Activated gamma-delta T cell treated with anti-CD3 and anti-CD28 coated beads, Interleukin-2, amount 50 U/mL, for 16 hours (primary cell): Measurements from ENCODE around the gene COL16A1.
A peak's percentile ranks its signal among the peaks of the same experiment; 100 is the strongest.

Source experiments
- DNase-seq: peaks from one replicate; pipeline ENCODE4 v3.0.0-alpha.2; 2020; ENCODE audit warnings: low read depth

The COL16A1 gene

GRCh38 chr1:31687601-31688000 lies 16.2 kb downstream of the COL16A1 start:
- no peak for DNase-seq

DNA sequence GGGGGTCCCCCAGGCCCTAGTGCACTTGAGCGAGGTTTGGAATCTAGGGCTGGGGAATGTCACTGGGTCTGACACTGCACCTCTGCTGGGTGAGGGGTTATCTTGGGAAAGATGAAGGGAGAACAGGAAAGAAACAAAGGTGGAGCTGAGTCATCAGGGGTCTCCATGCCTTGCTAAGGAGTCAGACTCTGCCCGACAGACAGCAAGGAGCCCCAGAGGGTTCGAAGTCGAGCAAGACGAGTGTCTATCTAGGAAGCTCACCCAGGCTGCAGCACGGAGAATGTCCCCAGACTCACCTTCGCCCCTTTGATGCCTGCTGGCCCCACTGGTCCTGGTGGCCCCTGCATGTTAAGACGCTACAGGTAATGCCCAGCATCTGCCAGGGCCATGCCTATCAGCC lies 18.0 kb downstream of the COL16A1 start:
- DNase-seq: no peak

DNA sequence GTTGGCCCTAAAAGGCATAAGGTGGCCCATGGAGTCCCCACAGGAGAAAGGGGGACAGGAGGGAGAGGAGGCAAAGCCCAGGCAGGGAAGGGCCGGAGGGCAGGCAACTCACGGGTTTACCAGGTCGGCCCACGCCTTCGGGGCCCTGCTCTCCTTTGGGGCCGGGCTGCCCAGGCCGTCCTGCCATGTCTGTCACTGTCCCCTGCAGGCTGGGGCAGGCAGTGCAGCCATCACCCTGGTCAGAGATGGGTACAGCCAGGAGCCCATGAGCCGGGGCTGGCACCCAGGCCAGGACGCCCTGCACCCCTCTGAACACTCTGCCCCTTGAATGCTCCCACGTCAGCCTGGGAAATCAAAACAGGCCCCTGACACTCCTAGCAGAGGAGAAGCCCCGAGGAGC lies 19.8 kb downstream of the COL16A1 start:
- no peak for DNase-seq

DNA sequence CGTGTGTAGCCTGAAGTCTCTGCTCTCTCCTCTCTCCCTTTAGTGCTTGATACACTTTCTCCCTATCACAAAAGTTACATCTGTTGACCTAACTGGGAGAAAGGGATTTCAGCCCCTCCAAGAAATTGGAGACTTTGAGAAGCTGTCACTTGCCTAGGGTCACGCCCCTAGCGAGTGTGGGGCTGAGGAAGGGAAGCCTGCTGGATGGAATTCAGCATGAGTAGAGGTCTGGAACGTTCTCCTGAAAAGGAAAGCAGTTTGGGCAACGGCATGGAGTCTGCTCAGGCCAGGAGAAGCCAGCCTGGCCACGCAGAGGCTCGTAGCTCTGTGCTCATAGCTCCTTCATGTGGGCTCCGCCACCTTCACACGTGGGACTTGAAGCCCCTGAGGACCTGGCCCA lies 22.4 kb downstream of the COL16A1 start:
- no peak for DNase-seq

GRCh38 chr1:31679676-31680230 lies 24.1 kb downstream of the COL16A1 start:
- DNase-seq: no peak

DNA sequence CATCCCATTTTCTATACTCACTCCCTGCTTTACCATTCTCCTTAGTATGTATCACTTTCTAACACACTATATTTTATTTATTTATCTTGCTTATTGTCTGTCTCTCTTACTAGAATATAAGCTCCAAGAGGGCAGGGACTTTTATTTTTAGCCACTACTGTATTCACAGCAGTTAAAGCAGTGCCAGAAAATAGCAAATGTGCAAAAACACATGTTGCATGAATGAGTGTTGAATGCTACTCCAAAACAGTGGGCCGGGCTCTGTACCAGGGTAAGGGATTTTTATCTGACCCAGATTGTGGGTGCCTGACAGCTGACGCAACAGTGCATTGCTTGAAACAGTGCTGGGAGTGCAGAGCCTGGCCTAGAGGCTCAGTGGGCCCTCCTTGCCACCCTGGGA lies 24.7 kb downstream of the COL16A1 start:
- no peak for DNase-seq

DNA sequence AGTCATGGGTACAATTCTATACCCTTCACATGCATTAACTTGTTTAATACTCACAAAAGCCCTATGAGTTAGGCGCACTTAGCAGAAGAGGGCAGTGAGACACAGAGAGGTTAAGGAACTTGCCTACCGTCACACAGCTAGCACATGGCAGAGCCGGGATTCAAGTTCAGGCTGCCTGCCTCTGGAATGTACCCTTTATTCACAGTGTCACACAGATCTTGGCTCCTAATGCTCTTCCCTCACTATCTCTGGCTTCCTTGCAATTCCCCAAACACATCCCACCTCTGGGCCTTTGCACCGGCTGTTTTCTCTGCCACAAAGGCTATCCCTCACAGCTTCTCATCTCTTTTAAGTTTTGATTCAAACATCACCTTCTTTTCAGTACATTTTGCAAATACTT lies 25.1 kb downstream of the COL16A1 start:
- no peak for DNase-seq

DNA sequence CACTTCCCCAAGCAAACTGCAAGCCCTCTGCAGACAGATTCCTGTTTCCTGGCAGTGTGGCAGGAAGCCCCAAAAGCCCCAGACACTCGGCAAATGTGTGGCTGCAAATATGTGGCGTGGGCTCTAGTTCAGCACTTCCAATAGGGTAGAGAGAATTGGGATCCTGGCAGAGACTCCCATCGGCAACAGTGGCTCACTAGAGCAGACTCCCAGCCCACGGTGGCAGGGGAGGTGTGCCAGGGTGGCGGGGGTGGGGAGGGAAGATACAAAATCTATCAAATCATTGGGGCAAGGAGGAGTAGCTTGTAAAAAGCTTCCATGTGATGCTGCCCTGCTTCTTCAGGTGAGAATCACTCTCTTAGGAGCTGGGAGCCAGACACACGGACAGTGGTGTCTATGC lies 25.9 kb downstream of the COL16A1 start:
- no peak for DNase-seq

- no peak for DNase-seq
Measured at GRCh38 chr1:31677401-31677800, 26.4 kb downstream of the COL16A1 start.

- DNase-seq: no peak
Measured at GRCh38 chr1:31675756-31676155, 28.1 kb downstream of the COL16A1 start.

- DNase-seq: no peak
Measured at GRCh38 chr1:31675161-31675560, 28.7 kb downstream of the COL16A1 start.

DNA sequence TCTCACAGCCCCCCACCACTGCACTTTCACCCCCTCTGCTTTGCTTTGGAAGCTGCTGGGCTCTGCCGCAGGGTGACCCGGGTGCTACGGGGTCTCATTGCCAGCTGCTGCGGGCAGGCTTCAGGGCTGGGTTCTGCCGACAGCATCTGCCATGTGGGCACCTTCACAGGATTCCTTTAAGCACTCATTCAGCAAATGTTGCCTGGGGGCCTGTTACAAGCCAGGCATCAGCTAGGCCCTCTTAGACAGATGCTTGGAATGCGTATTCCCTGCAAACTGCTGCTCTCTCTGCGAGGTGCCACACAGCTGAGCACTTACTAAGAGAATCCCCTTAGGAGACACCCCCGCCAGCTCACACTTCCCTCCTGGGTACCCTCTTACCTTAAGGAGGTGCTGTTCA lies 29.2 kb downstream of the COL16A1 start:
- DNase-seq: no peak

GRCh38 chr1:31673433-31673832 lies 30.4 kb downstream of the COL16A1 start:
- DNase-seq: no peak

DNA sequence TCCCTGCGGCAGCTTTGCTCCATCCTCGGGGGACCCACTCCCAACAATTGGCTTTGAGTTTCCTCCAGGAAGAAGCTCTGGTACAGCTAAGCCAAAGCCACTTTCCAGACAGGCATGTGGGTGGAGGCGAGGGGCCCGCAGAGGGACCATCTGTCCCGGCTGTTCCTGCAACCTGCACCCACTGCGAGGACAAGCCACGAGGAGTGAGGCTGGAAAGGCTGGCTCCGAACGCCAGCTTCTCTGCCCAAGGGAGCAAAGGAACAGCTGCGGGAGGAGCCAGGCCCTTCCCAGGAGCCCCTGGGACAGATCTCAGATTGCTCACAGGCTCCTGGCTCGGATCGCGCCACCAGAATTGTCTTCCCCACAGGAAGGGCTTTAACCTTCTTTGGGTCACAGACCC lies 30.8 kb downstream of the COL16A1 start:
- no peak for DNase-seq

DNA sequence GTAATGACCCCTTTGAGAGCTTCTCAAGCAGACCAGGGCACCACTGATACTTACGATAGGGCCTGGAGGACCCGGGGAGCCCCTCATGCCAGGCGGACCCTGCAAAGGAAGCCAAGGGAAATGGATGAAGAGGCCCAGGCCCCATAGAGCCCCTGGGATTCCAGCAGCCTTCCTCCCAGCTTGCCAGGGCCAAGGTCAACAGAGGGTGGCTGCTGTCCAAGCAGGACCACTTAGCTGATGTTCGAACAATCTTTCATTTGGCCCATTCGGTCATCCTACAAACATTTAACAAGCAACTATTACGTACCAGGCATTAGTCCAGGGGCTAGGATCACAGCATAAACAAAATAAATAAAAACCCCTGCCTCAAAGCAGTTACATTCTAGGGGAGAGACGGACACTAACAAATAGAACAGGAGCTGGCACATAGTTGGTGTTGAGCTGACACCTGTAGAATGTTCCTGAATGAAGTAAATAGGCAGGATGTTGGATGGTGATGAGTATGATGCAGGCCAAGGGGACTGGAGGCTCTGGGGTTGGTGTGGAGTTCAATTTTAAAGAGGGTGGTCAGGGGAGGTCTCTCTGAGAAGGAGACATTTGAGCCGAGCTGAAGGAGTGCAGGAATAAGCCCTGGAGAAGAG lies 32.1 kb downstream of the COL16A1 start:
- no peak for DNase-seq

DNA sequence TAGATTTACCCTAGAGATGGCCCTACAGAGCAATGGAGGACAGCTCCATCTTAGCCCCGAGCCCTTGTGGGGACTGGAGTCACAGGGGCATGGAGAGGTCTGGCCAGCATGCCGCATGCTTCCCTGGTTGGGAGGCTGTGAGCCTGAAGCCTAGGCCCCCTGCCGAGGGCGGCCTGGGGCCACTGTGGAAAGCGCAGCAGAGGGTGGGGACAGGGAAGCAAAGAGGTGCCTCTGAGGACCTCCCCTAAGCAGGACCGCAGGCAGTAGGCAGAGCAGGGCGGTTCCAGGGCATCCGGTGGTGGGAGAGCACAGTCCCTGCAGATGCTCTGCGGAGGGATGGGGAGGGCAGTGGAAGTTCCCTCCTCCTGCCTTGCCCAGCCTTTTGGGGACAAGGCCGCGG lies 32.7 kb downstream of the COL16A1 start:
- DNase-seq: no peak

DNA sequence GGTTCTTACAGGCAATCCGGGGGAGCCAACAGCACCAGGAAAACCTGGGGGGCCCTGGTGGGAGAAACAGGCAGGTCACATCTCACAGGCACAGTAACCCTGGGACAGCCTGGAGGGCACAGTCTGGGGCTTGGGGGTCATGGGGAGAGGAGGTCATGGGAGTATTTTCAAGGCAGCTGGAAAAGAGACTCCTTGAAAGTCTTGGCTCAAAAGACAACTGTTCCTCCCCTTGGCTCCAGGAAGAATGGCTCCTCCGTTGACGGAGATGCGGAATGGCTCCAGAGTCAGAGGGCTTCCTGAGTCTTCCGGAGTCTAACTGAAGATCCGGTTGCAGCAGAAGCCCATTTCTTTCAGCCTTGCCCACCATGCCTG lies 33.2 kb downstream of the COL16A1 start:
- no peak for DNase-seq

GRCh38 chr1:31669786-31670592 lies 33.8 kb downstream of the COL16A1 start:
- peak; percentile 4 for DNase-seq

DNA sequence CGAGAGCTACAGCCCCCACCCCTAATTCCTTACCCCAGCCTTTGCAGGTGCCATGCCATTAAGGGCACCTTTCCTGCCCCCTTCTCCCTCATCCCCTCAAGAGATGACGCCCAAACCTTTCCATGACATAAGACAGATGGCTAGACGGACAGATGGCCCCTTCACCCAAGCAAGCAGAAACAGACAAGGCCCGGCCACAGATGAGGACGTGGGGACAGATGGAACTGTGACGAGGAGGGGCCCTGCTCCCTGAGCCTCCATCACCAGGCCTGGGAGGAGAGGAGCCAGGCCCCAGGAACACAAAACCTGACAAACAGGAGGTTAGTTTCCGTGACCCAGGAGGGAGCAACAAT lies 34.4 kb downstream of the COL16A1 start:
- DNase-seq: no peak

DNA sequence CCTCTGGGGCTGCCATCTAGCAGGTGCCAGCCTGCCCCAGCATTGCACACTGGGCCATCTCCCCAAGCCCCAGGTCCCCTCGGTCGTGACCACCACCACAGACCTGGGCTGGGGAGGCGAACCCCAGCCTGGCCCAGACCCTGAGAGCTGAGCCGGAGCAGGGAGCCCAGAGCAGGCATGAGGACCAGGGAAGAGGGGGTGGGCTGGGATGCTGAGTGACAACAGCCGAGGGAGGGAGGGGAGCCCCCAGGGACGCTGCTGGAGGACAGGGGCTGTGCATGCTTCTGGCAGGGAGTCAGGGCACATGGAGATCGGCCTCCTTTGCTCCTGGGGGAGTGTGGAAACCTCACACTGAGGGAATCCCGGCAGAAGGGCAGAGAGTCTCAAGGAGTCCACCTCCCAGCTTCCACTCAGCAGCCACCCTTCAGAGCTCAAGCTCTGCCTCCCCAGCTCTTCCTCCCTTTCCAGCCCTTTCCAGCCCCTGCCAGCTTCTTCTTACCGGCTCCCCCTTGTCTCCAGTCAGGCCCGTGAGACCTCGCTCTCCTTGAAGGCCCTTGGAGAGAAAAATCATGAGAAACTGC lies 35.4 kb downstream of the COL16A1 start:
- no peak for DNase-seq

DNA sequence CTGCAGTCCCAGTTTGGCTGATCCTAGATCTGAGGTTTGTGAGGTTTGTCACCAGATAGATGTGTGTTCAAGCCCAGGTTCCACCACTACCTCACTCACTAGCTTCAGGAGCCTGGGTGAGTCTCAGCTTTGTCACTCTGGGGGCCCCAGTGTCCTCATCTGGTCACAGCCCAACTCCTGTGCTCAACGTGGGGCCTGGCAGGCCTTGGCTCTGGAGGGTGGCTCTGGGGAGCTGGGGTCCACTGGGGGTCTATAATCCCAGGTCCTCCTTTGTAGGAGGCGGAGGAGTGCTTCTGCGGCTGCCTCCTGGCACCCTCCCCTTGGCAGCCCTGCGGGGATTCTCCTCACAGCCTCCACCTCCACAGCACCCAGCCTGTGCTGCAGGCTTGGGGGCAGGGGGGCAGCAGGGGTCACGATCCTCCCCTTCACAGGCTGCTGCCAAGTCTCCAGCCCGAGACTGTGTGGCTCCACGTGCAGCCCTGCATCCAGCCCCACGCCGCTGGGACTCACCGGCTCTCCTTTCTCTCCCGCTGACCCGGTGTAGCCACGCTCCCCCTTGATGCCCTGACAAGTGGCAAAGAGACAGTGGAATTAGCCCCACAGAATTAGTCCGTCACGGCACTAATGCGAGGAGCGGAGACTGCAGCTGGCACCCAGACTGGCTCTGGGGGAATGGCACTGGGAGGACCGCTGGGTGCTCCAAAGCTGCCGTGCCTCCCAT lies 36.6 kb downstream of the COL16A1 start:
- no peak for DNase-seq

DNA sequence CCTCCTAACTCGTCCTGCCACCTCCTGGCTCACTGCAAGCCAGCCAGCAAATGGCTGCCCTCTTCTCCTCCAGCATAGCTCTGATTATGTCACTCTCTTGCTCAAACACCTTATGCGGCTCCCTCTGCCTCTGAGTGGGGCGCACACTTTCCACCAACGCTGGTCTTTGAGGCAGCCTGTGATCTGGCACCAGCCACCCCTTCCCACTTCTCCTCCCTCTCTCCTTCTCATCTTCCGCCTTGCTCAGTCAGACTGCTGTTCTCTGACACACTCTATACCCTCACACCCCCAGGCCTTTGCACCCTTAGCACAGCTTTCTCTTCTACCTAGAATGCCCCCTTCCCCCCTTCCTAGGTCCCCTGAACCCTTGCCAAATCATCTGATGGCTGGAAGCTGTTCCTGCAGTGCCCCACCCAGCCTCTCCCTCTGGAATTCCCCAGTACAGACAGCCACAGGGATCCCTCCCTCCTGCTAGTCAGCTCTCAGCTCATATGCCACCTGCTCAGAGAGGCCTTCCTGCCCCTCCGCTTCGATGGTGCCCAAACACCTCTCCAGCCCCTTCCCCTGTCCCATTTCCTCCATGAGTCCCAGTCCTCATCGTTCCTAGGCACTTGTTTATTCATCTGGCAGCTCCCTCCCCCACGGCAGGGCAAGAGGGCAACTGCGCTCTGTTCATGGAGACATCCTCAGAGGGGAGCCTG lies 37.4 kb downstream of the COL16A1 start:
- no peak for DNase-seq
